ENCODE measurements around the gene VPS45. TPM values are rescaled to one million over a fixed set of nuclear protein-coding genes. Genes with fewer than 3 reads are reported as not detected.

Gene VPS45
- total and polyA plus RNA-seq, 2 of the 8 experiments (the other 6 are each of a cell fraction or from before 2014, with no cell fraction given) = 19.1 to 27.6 TPM

DNA sequence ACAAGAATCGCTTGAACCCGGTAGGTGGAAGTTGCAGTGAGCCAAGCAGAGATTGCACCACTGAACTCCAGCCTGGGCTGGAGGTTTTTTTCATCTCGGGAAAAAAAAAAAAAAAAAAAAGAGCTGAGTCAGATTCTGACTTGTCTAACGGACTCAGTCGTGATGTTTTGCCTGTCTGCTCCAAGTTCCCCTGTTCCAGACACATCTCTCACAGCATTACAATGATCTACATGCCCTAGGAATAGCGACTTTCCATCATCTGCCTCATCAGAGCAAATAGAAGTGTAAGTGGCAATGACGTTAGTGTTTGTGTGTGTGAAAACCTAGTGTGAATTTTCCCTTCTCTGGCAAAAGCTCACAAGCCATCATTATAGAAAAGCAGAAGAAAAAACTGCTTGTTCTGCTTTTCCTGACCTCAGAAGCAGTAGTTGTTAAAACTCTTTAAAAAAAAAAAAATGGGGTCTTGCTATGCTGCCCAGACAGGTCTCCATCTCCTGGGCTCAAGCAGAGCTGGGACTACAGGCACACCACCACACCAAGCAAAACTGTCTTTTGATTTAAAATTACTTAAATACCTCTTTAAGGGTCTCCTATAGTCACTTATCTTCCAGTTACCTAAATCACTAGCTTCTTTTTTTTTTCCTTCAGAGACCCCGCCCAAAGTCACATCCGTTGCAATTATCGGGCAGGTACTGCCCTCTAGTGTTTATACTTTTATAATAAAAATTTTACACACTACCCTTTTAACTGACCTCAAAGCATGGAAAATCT is 119.4 kb downstream of the VPS45 start:
- H3K14ac ChIP-seq (ENCODE audit: insufficient read length) = no peak overlapping the region
- H3K36me3 ChIP-seq (ENCODE audit: control insufficient read depth in 2 of 4, insufficient read depth in 4 of 4, low read length in 3 of 4) = no peaks in the 10 kb centered on the region
- no peaks in the 10 kb centered on the region for H3K23me2 ChIP-seq (ENCODE audit: low read depth, low read length)
- no peak overlapping the region for H3K4me2 ChIP-seq (ENCODE audit: insufficient read depth in 1 of 2, low read depth in 2 of 2, low read length in 2 of 2)
- DNase-seq (ENCODE audit: low read depth in 1 of 2, low spot score in 2 of 2) (no peak), FAIRE-seq (no peak)
- peaks cover 0 to 3% (median 0%) of the 10 kb centered on the region in 4 experiments; a peak in 1 of 7 replicates for H3K4me1 ChIP-seq (replicated peaks in 1 of 4; ENCODE audit: control insufficient read depth in 3 of 4, insufficient read depth in 4 of 4, low read length in 3 of 4)
- H3K18ac ChIP-seq (ENCODE audit: extremely low read depth, low read length) = no peak overlapping the region
- H3K27me3 ChIP-seq (replicated peaks in 1 of 4; ENCODE audit: control insufficient read depth in 3 of 4, extremely low read depth in 1 of 4, insufficient read depth in 3 of 4, low read length in 3 of 4) = no peaks in the 10 kb centered on the region
- no peak overlapping the region for H3K23ac ChIP-seq (ENCODE audit: insufficient read length)
- no peak overlapping the region for H2AFZ ChIP-seq (ENCODE audit: low read length)
- peak overlapping the region; percentile 29; the same call in 1 of the 2 replicates for H2BK12ac ChIP-seq (ENCODE audit: low read depth, low read length)
- H3K4ac ChIP-seq (replicated peaks; ENCODE audit: insufficient read length, low read depth, low read length) = no peak overlapping the region
- POLR2A ChIA-PET (ENCODE audit: partially characterized antibody) = interaction anchor here (0.6 to 3.5 kb wide), 15 partner anchors 8 to 380 kb away, joined by 3 to 22 read pairs (median 3); partner anchors contain the start of gene VPS45
- no peak overlapping the region for H3K56ac ChIP-seq (replicated peaks; ENCODE audit: insufficient read length, low read depth, low read length)
- H2BK120ac ChIP-seq (replicated peaks; ENCODE audit: low read depth, low read length) = no peak overlapping the region
- H2BK5ac ChIP-seq (ENCODE audit: low read depth, low read length) = no peak overlapping the region
- no peak overlapping the region for H3K27ac ChIP-seq (ENCODE audit: low read depth, low read length)
- TF ChIP-seq BACH1 (IDR thresholded peaks at IDR 0.05; ENCODE audit: low read length) (peak; percentile 14; the same call in 1 of the 2 replicates), KDM5A (IDR thresholded peaks at IDR 0.05; ENCODE audit: low read length) (no peak), PHF8 (conservative IDR thresholded peaks at IDR 0.05; ENCODE audit: low read depth, low read length) (no peak), CTCF (IDR thresholded peaks at IDR 0.05; ENCODE audit: control extremely low read depth in 1 of 3, insufficient read depth in 1 of 3, low read depth in 1 of 3, low read length in 3 of 3) (peak in 2 of 3 experiments; percentile 4 to 38; a peak in 2 of 4 replicates), KDM1A (IDR thresholded peaks at IDR 0.05; ENCODE audit: borderline replicate concordance, low read length) (peak; percentile 35; the same call in 1 of the 2 replicates), RAD21 (IDR thresholded peaks at IDR 0.05 in 1 of 2, conservative IDR thresholded peaks at IDR 0.05 in 1 of 2; ENCODE audit: low read depth in 2 of 2, low read length in 2 of 2) (peak; percentile 75 to 79), JUND (IDR thresholded peaks at IDR 0.05; ENCODE audit: low read length) (no peak), SIRT6 (IDR thresholded peaks at IDR 0.05; ENCODE audit: low read length) (no peak)
- no peak overlapping the region for H3K4me3 ChIP-seq (ENCODE audit: extremely low read depth in 1 of 4, insufficient read depth in 2 of 4, low read depth in 3 of 4, low read length in 4 of 4)
- no peak overlapping the region for H2AK5ac ChIP-seq (ENCODE audit: low read depth, low read length)
- CTCF ChIA-PET (ENCODE audit: partially characterized antibody) = interaction anchor here (0.6 to 3.5 kb wide), 48 partner anchors 9 to 305 kb away, joined by 3 to 43 read pairs (median 4); no protein-coding TSS in a partner anchor
- 0 out of 4 replicates have a peak, but pooled peaks cover 0 to 5% of the 10 kb centered on the region in 2 experiments for H3K9me3 ChIP-seq (ENCODE audit: insufficient read depth in 2 of 2, low read depth in 1 of 2, low read length in 1 of 2)
- no peak overlapping the region for H4K5ac ChIP-seq (ENCODE audit: insufficient read length, low read depth, low read length)
- H2BK20ac ChIP-seq (ENCODE audit: low read length) = no peak overlapping the region
- no peak overlapping the region for H2BK15ac ChIP-seq (ENCODE audit: low read length)
- H3K79me2 ChIP-seq (ENCODE audit: control insufficient read depth in 1 of 2, insufficient read depth in 2 of 2, low read length in 2 of 2) = no peaks in the 10 kb centered on the region
- no peaks in the 10 kb centered on the region for H3K79me1 ChIP-seq (ENCODE audit: low read depth, low read length)
- H3K9ac ChIP-seq (replicated peaks in 1 of 4; ENCODE audit: extremely low read depth in 1 of 4, low read depth in 3 of 4, low read length in 3 of 4) = no peak overlapping the region
- no peak overlapping the region for H4K91ac ChIP-seq (replicated peaks; ENCODE audit: insufficient read length, low read length)
- H4K8ac ChIP-seq (ENCODE audit: extremely low read depth, insufficient read depth, low read length) = no peak overlapping the region
- 61% methylated on average over 9 of the region's 10 CpGs; no CpG with 5 or more reads in 1 of the 2 experiments for WGBS, 2 experiments (ENCODE audit: extremely low coverage in 1 of 2, insufficient coverage in 1 of 2, insufficient read length in 1 of 2, insufficient replicate concordance in 2 of 2, low coverage in 1 of 2, low lambda C conversion rate in 2 of 2, missing lambda C conversion rate in 1 of 2)
- no peaks in the 10 kb centered on the region for H4K20me1 ChIP-seq (replicated peaks in 1 of 2; ENCODE audit: control insufficient read depth in 1 of 2, insufficient read depth in 2 of 2, low read length in 2 of 2)

All from H1 (cell line).